Liver (tissue), 3 donors: Measurements from ENCODE around the gene PCDHGB6.
A peak's percentile ranks its signal among the peaks of the same experiment; 100 is the strongest.
"Not testable (repeated sequence)": the region's sequence is repeated elsewhere in the genome, so short reads cannot be mapped to it uniquely, and the experiment has no call there.

Source experiments
- FOXA1 ChIP-seq: IDR thresholded peaks from 2 replicates; pipeline ENCODE4 v1.6.1; 2016; ENCODE audit warnings: antibody characterized with exemption
- MAX ChIP-seq: IDR thresholded peaks from 2 replicates; pipeline ENCODE4 v1.6.1; 2016; ENCODE audit warnings: antibody characterized with exemption
- REST ChIP-seq: IDR thresholded peaks from 2 replicates; pipeline ENCODE4 v1.6.1; 2016; ENCODE audit warnings: antibody characterized with exemption, mild to moderate bottlenecking
- RXRA ChIP-seq, 2 donors: IDR thresholded peaks; 2 replicates each; pipeline ENCODE4 v1.6.1; 2017 to 2018; ENCODE audit warnings: antibody characterized with exemption in 2 of 2, mild to moderate bottlenecking in 1 of 2
- TAF1 ChIP-seq: conservative IDR thresholded peaks from 2 replicates; pipeline ENCODE4 v1.6.1; 2016; ENCODE audit warnings: antibody characterized with exemption, mild to moderate bottlenecking
- ZBTB33 ChIP-seq: IDR thresholded peaks from 2 replicates; pipeline ENCODE4 v1.6.1; 2016; ENCODE audit warnings: antibody characterized with exemption
- TF ChIP-seq, protein P1 (sequence below): fragments of 150-350 bp; IDR thresholded peaks from 2 replicates; pipeline ENCODE4 v1.5.1; 2017; ENCODE audit warnings: improper control_type of control experiment, low read depth, low read length; ENCODE audit not compliant: missing input control
- donor health status: healthy.
- donor health status: healthy.

DNA sequence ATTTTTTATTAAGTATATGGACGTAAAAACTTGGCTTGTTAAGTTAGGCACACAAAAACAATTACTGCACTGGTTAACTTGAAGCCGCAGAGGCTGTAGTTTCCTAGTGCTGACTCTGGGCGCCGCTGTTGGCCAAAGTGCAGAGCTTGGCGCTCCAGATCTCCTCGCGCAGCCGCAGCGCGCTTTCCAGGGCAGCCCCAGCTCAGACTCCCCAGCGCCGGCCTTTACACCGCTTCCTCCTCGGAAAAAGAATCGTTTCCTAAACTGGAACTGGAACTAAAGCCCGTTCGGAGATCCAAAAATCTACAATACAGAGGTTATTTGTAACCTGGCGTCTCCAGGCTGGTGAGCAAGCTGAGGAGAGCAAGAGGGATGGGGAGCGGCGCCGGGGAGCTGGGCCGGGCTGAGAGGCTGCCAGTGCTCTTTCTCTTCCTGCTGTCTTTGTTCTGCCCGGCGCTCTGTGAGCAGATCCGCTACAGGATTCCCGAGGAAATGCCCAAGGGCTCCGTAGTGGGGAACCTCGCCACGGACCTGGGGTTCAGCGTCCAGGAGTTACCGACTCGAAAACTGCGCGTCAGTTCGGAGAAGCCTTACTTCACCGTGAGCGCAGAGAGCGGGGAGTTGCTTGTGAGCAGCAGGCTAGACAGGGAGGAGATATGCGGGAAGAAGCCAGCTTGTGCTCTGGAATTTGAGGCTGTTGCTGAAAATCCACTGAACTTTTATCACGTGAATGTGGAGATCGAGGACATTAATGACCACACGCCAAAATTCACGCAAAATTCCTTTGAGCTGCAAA, 9.9 kb upstream of the PCDHGB6 start, which contains the start of gene PCDHGB5:
- TF ChIP-seq, protein P1, sequence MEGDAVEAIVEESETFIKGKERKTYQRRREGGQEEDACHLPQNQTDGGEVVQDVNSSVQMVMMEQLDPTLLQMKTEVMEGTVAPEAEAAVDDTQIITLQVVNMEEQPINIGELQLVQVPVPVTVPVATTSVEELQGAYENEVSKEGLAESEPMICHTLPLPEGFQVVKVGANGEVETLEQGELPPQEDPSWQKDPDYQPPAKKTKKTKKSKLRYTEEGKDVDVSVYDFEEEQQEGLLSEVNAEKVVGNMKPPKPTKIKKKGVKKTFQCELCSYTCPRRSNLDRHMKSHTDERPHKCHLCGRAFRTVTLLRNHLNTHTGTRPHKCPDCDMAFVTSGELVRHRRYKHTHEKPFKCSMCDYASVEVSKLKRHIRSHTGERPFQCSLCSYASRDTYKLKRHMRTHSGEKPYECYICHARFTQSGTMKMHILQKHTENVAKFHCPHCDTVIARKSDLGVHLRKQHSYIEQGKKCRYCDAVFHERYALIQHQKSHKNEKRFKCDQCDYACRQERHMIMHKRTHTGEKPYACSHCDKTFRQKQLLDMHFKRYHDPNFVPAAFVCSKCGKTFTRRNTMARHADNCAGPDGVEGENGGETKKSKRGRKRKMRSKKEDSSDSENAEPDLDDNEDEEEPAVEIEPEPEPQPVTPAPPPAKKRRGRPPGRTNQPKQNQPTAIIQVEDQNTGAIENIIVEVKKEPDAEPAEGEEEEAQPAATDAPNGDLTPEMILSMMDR = peak; percentile 64
- not testable (repeated sequence) for TF ChIP-seq RXRA (IDR thresholded peaks at IDR 0.05); REST; FOXA1; ZBTB33; TAF1; MAX
